GM18951 (cell line): ENCODE results near the gene CKAP4.

Experiments used
- POLR2A ChIP-seq: IDR thresholded peaks from 4 replicates; pipeline ENCODE4 v1.6.1; 2011; ENCODE audit warnings: mild to moderate bottlenecking; ENCODE audit not compliant: insufficient read length, insufficient read depth; ENCODE audit errors: extremely low read depth
- in situ Hi-C: fragments of 300-500 bp; cut with MboI; formaldehyde crosslinking; loops from one replicate; pipeline ENCODE4 v1.12.0; 2022; ENCODE audit warnings: low sequenced_read_pairs, mixed read lengths, inconsistent platforms; ENCODE audit not compliant: unreplicated experiment

CKAP4 gene

DNA sequence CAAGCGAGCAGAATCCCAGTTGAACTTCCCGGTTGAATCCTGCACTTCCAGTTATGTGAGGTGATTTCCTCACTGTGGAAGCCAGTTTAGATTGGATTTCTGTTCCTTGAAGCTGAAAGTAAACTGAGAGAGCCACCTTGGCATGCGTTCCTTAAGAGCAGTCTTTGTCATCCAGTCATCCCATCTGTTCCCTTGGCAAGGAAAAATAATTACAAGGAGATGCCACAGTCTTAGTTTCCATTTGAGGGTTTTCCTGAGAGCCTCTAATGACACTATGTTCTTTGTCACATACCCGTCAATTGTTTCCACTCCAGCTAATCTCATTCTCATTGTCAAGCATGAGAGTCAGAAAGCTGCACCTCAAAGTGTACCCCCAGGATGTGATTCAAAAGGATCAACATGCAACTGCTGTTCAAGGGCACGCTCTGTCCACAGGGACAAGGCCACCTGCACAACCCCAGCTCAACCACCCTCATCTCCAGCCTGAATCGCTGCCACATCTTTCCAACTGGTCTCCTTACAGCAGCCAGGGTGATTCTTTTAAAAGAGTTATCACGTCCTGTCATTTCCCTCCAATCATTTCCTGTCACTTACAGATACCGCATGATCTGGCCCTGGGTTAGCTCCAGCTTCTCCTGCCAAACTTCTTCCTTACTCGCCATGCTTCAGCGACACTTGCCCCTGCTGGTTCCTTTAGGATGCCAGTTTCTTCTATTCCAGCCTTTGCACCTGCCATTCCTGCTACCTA is 36.7 kb upstream of the CKAP4 start:
- TF ChIP-seq POLR2A = no peak
- in situ Hi-C loops = loop anchor here (5.0 kb wide), 1 partner anchor 57 kb away; no protein-coding TSS in a partner anchor

DNA sequence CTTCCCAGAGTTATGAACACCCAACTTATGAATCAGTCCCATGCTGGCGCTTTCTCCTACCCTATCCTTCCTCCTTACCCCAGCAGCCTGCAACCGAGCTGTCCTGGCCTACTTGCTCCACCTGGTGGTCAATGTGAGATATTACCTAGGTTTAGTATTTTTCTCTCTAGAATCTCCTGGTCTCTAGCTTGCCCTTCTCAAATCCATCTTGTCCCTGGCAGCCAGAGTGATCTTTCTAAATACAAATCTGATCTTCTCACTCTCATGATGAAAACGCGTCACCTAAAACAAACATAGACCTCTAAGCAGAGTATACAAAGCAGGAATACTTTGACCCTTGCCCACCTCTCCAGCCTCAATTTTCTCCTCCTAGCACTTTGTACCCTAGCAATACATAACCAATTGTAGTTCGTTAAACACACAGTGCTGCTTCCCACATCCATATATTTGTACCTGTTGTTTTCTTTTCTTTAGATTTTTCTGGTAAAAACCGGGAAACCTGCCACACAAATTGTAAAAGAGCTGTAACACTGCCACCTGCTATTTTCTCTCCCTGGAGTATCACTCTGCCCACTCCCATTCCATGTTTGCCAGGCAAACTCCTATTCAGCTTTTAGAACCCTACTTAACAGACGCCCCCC is 34.8 kb upstream of the CKAP4 start:
- no peak for TF ChIP-seq POLR2A
- in situ Hi-C loops = no loop called here

DNA sequence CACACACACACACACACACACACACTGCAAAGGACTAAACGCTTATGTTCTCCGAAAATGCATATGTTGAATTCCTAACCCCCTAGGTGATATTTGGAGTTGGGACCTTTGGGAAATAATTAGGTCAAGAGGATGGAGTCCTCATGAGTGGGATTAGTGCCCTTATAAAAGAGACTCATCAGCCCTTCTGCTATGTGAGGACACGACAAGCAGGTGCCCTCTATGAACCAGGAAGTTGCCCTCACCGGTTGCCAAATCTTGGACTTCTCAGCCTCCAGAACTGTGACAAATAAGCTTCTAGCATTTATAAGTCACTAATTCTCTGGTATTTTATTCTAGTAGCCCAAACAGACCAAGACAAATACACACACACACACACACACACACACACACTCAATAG is 34.0 kb upstream of the CKAP4 start:
- TF ChIP-seq POLR2A = no peak
- in situ Hi-C loops = no loop called here

DNA sequence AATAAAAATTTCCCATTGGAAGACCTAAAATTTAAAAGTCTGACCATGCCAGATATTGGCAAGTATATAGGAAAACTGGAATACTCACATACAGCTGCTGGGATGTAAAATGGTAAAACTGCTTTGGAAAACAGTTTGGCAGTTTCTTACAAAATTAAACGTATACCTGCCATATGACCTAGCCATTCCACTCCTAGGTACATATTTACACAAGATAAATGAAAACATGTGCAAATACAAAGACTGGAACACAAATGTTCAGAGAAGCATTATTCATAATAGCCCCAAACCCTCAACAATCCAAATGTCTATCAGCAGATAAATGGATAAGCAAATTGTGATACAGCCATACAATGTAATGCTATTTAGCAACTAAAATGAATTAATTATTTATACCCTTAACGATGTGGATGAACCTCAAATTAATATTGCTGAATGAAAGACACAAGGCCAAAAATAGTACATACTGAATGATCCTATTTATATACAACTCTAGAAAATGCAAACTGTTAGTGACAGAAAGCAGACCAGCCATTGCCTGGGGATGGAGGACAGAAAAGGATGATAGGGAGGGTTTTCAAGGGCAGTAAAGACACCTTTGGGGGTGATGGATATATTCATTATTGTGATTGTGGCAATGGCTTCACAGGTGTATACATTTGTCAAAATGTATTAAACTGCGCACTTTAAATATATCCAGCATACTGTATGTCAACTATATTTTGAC is 33.4 kb upstream of the CKAP4 start:
- in situ Hi-C loops = no loop called here

DNA sequence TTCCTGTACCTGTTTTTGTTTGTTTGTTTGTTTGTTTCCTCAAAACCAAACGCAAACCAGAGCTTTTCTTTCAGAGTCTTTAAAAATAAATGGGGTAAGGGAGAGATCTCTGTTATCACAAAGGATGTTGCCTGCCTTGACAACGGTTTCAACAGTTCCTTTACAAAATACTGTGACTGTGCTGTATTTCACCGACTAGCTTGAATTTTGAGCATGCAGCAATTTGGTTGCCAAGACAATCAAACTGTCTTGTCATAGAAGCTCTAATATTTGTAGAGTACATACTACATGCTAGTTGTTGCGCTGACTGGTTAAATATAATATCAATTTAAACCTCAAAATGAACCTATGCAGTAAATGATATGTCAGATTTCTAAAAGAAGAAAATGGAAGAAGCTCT is 32.3 kb upstream of the CKAP4 start:
- in situ Hi-C loops = no loop called here
- TF ChIP-seq POLR2A = no peak

More for the DNA sequence above, 33.4 kb upstream of the CKAP4 start:
- no peak for TF ChIP-seq POLR2A

DNA sequence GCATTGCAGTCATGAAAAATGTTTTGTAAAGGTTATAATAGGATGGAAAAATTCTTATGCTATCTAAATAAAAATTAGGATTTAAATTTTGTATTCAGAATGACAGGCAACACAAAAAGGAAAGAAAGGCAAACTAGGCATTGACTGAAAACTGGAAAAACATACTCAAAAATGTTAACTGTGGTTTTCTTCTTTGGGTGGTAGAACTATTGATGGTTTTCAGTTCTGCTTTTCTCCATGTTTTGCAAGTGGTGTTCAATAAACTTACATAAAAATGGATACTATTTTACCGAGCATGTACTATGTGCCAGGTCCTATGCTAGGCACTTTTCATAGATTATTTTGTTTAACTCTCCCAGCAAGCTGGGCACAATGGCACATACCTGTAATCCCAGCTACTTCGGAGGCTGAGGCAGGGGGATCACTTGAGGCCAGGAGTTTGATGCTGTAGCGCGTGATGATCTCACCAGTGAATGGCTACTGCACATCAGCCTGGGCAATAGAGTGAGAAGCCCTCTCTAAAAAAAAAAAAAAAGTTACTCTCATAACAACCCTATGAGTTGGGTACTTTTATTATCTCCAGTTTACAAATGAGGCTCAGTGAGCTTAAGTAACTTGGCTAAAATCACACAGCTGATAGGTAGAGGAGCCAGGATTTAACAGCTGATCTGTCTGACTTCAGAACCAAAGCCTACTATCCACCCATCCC is 28.4 kb upstream of the CKAP4 start:
- in situ Hi-C loops = no loop called here

DNA sequence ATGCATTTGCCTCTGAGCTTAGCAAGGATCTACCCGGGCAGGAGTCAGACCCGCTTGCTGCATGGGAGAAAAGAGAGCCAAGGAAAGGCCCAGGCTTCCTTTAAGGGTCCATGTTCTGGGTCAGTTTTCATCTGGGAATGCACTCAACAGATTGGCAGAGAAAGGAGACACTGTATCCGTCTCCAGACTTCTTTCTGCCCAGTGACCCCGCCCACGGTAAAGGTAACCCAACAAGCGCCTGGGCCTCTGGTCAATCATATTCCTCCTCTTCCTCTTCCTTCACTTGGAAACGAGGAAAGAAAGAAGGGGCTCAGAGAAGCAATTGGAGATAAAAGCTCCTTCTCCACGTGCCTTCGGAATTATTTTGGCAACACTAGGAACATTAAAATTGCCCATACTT is 27.6 kb upstream of the CKAP4 start:
- in situ Hi-C loops = no loop called here
- TF ChIP-seq POLR2A = no peak

More for the DNA sequence above, 28.4 kb upstream of the CKAP4 start:
- no peak for TF ChIP-seq POLR2A

DNA sequence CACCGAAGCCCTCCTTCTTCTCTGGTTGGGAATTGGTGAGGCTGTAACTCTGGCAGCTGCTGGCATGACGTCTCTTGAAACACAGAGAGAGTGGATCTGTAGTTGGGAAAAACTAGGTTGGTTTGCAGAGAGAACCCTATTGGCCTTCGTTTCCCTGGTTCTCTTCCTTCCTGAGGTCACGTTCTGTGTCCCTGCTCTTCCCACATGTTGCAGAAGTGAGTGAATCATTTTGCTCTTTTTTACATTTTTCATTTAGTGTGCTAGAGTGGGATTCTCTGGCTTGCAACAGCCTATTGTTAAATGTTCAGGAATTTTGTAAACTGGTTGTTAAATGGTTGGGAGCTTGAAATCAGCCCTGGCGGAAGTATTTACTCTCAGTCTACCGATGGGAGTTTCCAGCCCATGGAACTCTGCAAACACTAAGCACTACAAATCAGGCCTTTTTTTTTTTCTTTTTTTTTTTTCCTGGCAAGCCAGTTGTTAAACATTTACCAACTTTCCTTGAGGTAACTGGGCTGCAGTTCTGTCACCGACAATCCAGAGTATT is 26.8 kb upstream of the CKAP4 start:
- no peak for TF ChIP-seq POLR2A
- in situ Hi-C loops = no loop called here

DNA sequence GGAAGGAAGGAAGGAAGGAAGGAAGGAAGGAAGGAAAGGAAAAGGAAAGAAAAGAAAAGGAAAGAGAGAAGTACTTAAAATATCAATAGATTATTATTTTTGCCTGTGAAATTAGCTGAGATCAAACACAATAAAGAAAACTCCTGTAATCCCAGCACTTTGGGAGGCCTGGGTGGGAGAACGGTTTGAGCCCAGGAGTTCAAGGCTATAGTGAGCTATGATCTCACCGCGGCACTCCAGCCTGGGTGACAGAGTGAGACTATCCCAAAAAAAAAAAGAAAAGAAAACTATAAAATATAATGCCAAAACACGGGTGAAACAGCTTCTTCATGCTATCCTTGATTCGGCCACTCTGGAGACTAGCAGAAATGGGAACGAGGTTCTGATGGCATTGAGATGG is 26.2 kb upstream of the CKAP4 start:
- in situ Hi-C loops = no loop called here
- TF ChIP-seq POLR2A = no peak

DNA sequence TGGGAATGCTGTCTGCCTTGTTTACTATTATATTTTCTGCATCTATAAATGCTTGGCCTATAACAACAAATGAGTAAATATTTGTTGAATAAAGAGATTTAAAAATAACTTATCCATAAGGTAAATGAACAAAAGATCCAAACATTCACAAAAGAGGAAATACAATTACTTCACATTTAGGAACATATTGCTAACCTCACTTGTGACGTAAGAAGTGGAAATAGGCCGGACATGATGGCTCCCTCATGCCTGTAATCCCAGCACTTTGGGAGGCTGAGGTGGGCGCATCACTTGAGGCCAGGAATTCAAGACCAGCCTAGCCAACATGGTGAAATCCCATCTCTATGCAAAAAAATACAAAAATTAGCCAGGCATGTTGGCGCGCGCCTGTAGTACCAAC is 25.7 kb upstream of the CKAP4 start:
- TF ChIP-seq POLR2A = no peak
- in situ Hi-C loops = no loop called here

DNA sequence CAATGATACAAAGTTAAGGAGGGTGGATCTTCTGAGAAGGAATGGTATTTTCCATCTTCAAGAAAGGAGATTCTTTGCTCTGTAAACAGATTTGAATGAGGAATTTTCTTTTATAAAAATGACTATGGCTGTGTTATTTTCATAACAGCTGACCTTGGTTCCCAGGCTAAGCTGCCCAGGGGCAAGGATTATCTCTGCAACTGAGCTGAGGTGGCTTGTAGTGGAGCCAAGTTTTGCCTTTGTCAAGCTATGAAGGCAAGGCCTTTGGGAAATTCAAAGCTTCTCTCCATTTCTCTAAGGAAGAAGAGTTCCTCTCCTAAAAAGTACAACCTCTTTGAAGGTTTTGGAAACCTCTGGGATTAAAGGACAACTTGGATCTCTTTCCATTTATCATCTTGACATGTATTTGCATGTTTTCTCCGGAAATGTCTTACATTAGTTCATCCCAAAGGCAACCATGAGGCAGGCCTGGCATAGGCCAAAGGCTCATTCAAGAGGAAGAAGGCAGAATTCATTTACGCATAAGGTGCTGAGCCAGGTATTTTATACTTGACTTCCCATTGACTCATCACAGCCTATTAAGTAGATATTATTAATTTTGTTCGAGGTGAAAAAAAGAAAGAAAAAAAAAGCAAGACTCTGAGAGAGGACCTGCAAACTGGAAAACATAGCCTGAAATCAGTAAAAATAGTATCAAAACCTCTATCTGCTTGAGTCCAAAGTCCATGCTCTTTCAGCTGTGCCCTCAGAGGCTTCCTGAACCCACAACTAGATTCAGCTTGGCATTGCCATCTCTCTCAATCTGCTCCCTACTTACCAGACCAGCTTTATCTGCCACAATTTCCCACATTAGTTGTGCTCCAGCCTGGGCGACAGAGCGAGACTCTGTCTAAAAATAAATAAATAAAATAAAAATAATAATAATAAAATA is 24.0 kb upstream of the CKAP4 start:
- in situ Hi-C loops = no loop called here
- TF ChIP-seq POLR2A = no peak
